HepG2 (cell line): ENCODE measurements around the gene MEX3C. TPM values are rescaled to one million over a fixed set of nuclear protein-coding genes. Genes with fewer than 3 reads are reported as not detected.

Source experiments
- KAT7 ChIP-seq: IDR thresholded peaks from 2 replicates; pipeline ENCODE4 v1.6.1; 2018; ENCODE audit warnings: borderline replicate concordance, missing compliant biosample characterization
- KIAA2018 ChIP-seq: sonication (generic); formaldehyde crosslinking; IDR thresholded peaks from 2 replicates; pipeline ENCODE4 v1.5.0; 2020; ENCODE audit warnings: mild to moderate bottlenecking, missing genetic modification reagents, borderline replicate concordance
- MLLT10 ChIP-seq: sonication (generic); formaldehyde crosslinking; IDR thresholded peaks from 2 replicates; pipeline ENCODE4 v1.4.0; 2020; ENCODE audit warnings: missing genetic modification reagents
- NFAT5 ChIP-seq: sonication (generic); formaldehyde crosslinking; IDR thresholded peaks from 2 replicates; pipeline ENCODE4 v1.4.0; 2020; ENCODE audit warnings: missing genetic modification reagents
- NR2F2 ChIP-seq: IDR thresholded peaks from 2 replicates; pipeline ENCODE4 v1.6.1; 2012; ENCODE audit warnings: low read depth, inconsistent platforms, borderline replicate concordance
- SRSF4 ChIP-seq: fragments of 200-400 bp; formaldehyde crosslinking; IDR thresholded peaks from one replicate; pipeline ENCODE4 v1.6.1; 2018; ENCODE audit warnings: mild to moderate bottlenecking, low read depth, low read length, moderate library complexity; ENCODE audit not compliant: poor library complexity, severe bottlenecking
- ZKSCAN1 ChIP-seq: fragments of 150-350 bp; IDR thresholded peaks from 2 replicates; pipeline ENCODE4 v1.6.1; 2014; ENCODE audit warnings: low read length
- ZMYM3 ChIP-seq: sonication (generic); formaldehyde crosslinking; IDR thresholded peaks from 2 replicates; pipeline ENCODE4 v1.5.1; 2020; ENCODE audit warnings: mild to moderate bottlenecking, missing genetic modification reagents
- ZNF160 ChIP-seq: sonication (generic); formaldehyde crosslinking; IDR thresholded peaks from 2 replicates; pipeline ENCODE4 v1.8.0; 2022; ENCODE audit warnings: mild to moderate bottlenecking, inconsistent platforms, missing genetic modification reagents
- ZNF232 ChIP-seq: sonication (generic); formaldehyde crosslinking; IDR thresholded peaks from 2 replicates; pipeline ENCODE4 v1.4.0; 2020; ENCODE audit warnings: missing genetic modification reagents, borderline replicate concordance
- ZNF761 ChIP-seq: sonication (generic); formaldehyde crosslinking; conservative IDR thresholded peaks from 2 replicates; pipeline ENCODE4 v1.4.0; 2020; ENCODE audit warnings: mild to moderate bottlenecking, missing genetic modification reagents
- ZXDC ChIP-seq: sonication (generic); formaldehyde crosslinking; IDR thresholded peaks from 2 replicates; pipeline ENCODE4 v1.5.0; 2020; ENCODE audit warnings: mild to moderate bottlenecking, missing genetic modification reagents
- polyA plus RNA-seq, 8 experiments: library from polyadenylated mRNA; depleted of rRNA in 3 of 8; stranded (reverse) in 7 of 8; unstranded in 1 of 8; fragments of >200 nt; fragmentation: Illumina TruSeq in 4 of 8; extraction: Trizol in 4 of 8; gene quantifications; 2 replicates each; pipeline versions ENCODE4 v1.2.1 to v1.2.3, GENCODE V29; 2011 to 2016; ENCODE audit warnings: low read depth in 4 of 8, missing spikeins in 1 of 8, mixed read lengths in 1 of 8; ENCODE audit not compliant: insufficient read depth in 1 of 8
- total RNA-seq, 5 experiments: library from RNA; depleted of rRNA; stranded (reverse); fragments of >200 nt; fragmentation: Illumina TruSeq; extraction: Trizol; gene quantifications; 2 replicates each; pipeline ENCODE4 v1.2.3, GENCODE V29; 2016; ENCODE audit warnings: low read depth in 1 of 5

MEX3C gene
- total and polyA plus RNA-seq, 2 of the 13 experiments (the other 11 are each of a cell fraction or from before 2014, with no cell fraction given), result 34.8 to 36.4 TPM

GRCh38 chr18:51197661-51198424, at the start of gene MEX3C (continued):
- TF ChIP-seq KIAA2018 (CRISPR knock-in tag) (no peak), ZKSCAN1 (no peak), ZMYM3 (no peak; the same call in 1 of the 2 replicates), ZNF160 (CRISPR knock-in tag) (peak; percentile 80; the same call in 1 of the 2 replicates), ZXDC (no peak), ZNF761 (CRISPR knock-in tag) (no peak), MLLT10 (CRISPR knock-in tag) (no peak), KAT7 (CRISPR knock-in tag) (peak; percentile 32; the same call in 1 of the 2 replicates), ZNF232 (no peak), NR2F2 (no peak), SRSF4 (no peak), NFAT5 (CRISPR knock-in tag) (peak; percentile 55; the same call in 1 of the 2 replicates)
